ENCODE measurements around the gene CD3D. TPM values are rescaled to one million over a fixed set of nuclear protein-coding genes. Genes with fewer than 3 reads are reported as not detected.
"Not testable (repeated sequence)": the region's sequence is repeated elsewhere in the genome, so short reads cannot be mapped to it uniquely, and the experiment has no call there.

Gene CD3D
- total RNA-seq, 1 donor from 2014 or later: not detected

- Mint-ChIP-seq H3K9me3 (peaks cover 2% of the 10 kb centered on the region), H3K27me3 (ENCODE audit: low read depth) (peaks cover 47% of the 10 kb centered on the region), H3K4me3 (no peak overlapping the region), H3K27ac (ENCODE audit: unreplicated experiment) (no peak overlapping the region), H3K36me3 (ENCODE audit: low read depth) (no peaks in the 10 kb centered on the region), H3K4me1 (peaks cover 11% of the 10 kb centered on the region)
- no peak for TF ChIP-seq CTCF (conservative IDR thresholded peaks at IDR 0.05)
- DNase-seq (ENCODE audit: low read depth, low spot score): no peak
Observed at GRCh38 chr11:118311518-118311917, 31.0 kb downstream of the CD3D start.

- no peak for DNase-seq (ENCODE audit: low read depth, low spot score)
- Mint-ChIP-seq H3K27me3 (ENCODE audit: low read depth) (peaks cover 47% of the 10 kb centered on the region), H3K4me1 (peaks cover 6% of the 10 kb centered on the region), H3K27ac (ENCODE audit: unreplicated experiment) (no peak overlapping the region), H3K9me3 (peaks cover 2% of the 10 kb centered on the region), H3K4me3 (no peak overlapping the region), H3K36me3 (ENCODE audit: low read depth) (no peaks in the 10 kb centered on the region)
- TF ChIP-seq CTCF (conservative IDR thresholded peaks at IDR 0.05): no peak
Observed at GRCh38 chr11:118310781-118311485, 31.6 kb downstream of the CD3D start.

- TF ChIP-seq CTCF (conservative IDR thresholded peaks at IDR 0.05): no peak
- Mint-ChIP-seq H3K9me3 (peaks cover 2% of the 10 kb centered on the region), H3K27me3 (ENCODE audit: low read depth) (peaks cover 42% of the 10 kb centered on the region), H3K36me3 (ENCODE audit: low read depth) (no peaks in the 10 kb centered on the region), H3K27ac (ENCODE audit: unreplicated experiment) (no peak overlapping the region), H3K4me1 (no peaks in the 10 kb centered on the region), H3K4me3 (no peak overlapping the region)
- DNase-seq (ENCODE audit: low read depth, low spot score): no peak
Observed at GRCh38 chr11:118310271-118310670, 32.2 kb downstream of the CD3D start.

- H3K9me3 Mint-ChIP-seq; H3K4me3 Mint-ChIP-seq; DNase-seq (ENCODE audit: low read depth, low spot score); H3K27ac Mint-ChIP-seq (ENCODE audit: unreplicated experiment); H3K4me1 Mint-ChIP-seq; H3K36me3 Mint-ChIP-seq (ENCODE audit: low read depth): not testable (repeated sequence)
- H3K27me3 Mint-ChIP-seq (ENCODE audit: low read depth): peaks cover 43% of the 10 kb centered on the region
Observed at GRCh38 chr11:118308995-118309528, 33.4 kb downstream of the CD3D start.

GRCh38 chr11:118306556-118306955 is 35.9 kb downstream of the CD3D start:
- no peak for DNase-seq (ENCODE audit: low read depth, low spot score)
- peaks cover 44% of the 10 kb centered on the region for H3K27me3 Mint-ChIP-seq (ENCODE audit: low read depth)
- no peak overlapping the region for H3K4me3 Mint-ChIP-seq
- TF ChIP-seq CTCF (conservative IDR thresholded peaks at IDR 0.05): no peak
- no peak overlapping the region for H3K27ac Mint-ChIP-seq (ENCODE audit: unreplicated experiment)
- no peaks in the 10 kb centered on the region for H3K4me1 Mint-ChIP-seq
- peaks cover 2% of the 10 kb centered on the region for H3K9me3 Mint-ChIP-seq
- H3K36me3 Mint-ChIP-seq (ENCODE audit: low read depth): no peaks in the 10 kb centered on the region

GRCh38 chr11:118305726-118306125 is 36.8 kb downstream of the CD3D start:
- DNase-seq (ENCODE audit: low read depth, low spot score): no peak
- peaks cover 2% of the 10 kb centered on the region for H3K9me3 Mint-ChIP-seq
- TF ChIP-seq CTCF (conservative IDR thresholded peaks at IDR 0.05): no peak
- no peaks in the 10 kb centered on the region for H3K4me1 Mint-ChIP-seq
- H3K27me3 Mint-ChIP-seq (ENCODE audit: low read depth): peaks cover 46% of the 10 kb centered on the region
- H3K4me3 Mint-ChIP-seq: no peak overlapping the region
- H3K36me3 Mint-ChIP-seq (ENCODE audit: low read depth): no peaks in the 10 kb centered on the region
- H3K27ac Mint-ChIP-seq (ENCODE audit: unreplicated experiment): no peak overlapping the region
